HG03135 (cell line): ENCODE results near the gene TMEM203.

ENCODE experiments used
- ATAC-seq: cut with Tn5 transposase; IDR thresholded peaks from one replicate; pipeline ENCODE4 v1.9.1; 2021; ENCODE audit warnings: mild to moderate bottlenecking, moderate library complexity; ENCODE audit not compliant: unreplicated experiment

Gene TMEM203

DNA sequence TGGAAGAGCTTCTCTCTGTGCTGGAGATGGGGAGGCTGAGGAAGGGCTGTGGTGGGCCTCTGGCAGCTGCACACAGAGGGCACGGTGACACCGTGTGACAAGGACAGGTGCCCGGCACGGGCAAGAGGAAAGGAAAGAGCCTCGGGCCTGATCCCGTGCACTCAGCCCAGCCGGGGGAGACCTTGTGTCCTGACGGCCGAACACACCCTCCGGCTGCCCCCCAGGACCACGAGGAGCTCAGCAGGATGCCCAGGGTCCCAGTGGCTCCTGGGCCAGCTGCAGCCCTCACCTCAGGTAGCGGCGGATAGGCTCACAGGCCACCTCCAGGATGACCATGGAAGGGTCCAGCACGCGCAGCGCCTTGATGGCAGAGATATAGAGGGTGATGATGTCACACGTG, 22.6 kb downstream of the TMEM203 start:
- ATAC-seq, result no peak

DNA sequence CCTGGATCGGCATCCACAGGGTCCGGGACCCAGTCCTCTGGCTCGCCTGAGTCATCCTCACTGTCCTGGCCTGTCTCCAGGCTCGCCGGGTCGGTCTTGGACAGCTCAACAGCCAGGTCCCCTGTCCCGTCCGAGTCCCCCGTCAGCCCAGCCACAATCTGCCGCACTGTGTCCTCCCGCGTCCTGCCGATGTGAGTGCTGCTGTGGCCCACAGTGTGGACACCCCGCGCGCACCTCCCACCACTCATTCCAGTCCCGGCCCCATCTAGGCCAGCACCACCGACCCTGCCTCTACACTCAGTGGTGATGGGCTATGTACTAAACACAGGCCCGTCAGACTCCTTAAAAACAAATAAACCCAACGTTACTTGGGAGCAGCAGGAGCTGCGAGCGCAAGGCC, 23.8 kb downstream of the TMEM203 start:
- ATAC-seq, result no peak

DNA sequence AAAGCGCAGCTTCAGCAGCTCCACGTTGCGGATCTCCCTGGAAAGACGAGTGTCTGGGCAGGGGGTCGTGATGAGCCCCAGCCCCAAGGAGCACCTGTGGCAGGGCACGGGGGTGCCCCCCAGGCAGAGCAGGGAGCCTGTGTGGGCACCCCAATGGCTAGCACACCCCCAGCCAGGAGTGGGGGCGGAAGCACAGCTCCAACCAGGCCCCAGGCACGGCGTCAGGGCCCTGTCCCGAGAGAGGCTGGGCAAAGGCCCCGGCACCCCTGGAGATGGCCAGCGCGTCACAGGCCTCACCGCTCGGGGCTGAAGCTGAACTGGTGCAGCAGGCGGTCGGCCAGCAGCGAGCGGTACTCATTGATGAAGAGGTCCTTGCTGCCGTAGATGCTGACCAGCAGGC, 25.0 kb downstream of the TMEM203 start:
- no peak for ATAC-seq

DNA sequence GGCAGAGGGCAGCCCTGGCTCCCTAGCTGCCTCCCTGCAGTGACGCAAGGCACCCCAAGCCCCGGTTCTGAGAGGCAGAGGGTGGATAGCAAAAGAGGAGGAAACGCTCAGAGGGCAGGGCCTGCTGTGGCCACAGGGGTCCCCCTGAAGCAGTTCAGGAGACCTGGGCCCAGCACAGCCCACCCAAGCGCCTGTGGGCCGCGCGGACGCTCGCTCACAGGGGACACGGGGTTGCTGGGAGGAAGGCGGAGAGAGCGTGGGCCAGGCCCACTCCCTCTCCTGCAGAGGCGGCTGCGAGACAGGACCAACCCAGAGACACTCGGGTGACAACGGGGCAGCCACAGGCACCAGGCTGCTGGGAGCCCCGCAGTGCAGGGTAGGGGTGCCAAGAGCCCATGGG, 25.7 kb downstream of the TMEM203 start:
- ATAC-seq, result no peak

DNA sequence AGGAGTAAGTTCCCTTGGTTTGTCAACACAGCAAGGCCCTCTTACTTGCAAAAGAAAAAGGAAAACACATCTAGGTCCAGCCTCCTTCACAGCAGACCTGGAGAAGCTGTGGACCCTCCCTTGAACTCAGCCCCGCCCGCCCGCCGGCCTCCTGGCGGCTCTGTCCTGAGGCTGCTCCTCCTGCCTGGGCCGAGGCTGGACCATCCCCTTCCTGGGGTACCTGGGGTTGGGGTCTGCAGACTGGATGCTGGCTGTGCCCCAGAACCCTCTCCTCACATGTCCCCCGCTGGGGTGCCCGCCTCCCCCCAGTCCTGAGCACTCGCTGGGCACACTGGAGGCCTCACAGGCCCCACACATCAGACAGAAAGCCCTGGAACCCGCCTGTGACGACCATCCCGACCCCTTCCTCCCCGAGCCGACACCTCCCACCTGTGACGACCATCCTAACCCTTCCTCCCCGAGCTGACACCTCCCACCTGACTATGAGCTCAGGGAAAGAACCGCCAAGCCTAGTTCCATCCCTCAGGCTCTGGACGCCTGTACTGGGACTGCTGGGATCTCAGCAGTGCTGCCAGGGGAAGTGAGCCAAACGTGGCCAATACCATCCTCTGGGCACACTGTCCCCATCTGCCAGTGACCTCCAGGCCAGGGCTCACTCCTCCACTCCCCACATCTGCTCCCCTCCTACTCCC, 26.4 kb downstream of the TMEM203 start:
- ATAC-seq, result no peak

DNA sequence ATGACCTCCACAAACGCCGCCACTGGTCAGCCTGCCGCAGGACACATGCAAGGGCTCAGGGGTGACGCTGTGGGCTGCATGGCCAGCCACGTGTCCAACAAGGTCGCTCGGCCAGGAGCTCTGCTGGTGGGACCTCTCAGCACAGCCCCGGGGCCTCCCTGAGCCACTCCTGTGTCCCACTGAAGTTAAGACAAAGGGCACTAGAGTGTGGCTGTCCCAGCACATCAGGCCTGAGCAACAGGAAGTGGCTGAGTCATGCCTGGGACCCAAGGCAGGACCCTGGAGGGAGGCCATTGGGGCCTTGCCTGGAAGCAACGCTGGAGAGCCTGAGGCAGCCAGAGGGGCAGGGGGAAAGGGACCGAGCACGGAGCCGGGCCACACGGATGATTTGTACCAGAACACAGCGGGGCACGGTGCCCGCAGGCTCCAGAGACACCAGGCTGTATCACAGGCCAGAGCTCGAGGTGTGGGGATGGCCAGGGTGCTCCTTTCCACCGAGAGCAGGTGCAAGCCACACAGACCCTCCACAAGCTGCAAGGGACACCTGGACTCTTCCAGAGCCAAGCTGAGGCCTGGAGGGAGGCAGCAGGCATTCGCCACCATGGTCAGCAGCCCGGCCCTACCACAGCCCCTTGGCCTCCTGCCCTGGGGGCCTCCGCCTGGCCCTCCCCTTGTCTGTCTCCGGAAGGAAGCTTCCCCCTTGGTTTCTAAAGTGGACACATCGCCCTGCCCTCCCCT, 27.1 kb downstream of the TMEM203 start:
- ATAC-seq, result no peak

DNA sequence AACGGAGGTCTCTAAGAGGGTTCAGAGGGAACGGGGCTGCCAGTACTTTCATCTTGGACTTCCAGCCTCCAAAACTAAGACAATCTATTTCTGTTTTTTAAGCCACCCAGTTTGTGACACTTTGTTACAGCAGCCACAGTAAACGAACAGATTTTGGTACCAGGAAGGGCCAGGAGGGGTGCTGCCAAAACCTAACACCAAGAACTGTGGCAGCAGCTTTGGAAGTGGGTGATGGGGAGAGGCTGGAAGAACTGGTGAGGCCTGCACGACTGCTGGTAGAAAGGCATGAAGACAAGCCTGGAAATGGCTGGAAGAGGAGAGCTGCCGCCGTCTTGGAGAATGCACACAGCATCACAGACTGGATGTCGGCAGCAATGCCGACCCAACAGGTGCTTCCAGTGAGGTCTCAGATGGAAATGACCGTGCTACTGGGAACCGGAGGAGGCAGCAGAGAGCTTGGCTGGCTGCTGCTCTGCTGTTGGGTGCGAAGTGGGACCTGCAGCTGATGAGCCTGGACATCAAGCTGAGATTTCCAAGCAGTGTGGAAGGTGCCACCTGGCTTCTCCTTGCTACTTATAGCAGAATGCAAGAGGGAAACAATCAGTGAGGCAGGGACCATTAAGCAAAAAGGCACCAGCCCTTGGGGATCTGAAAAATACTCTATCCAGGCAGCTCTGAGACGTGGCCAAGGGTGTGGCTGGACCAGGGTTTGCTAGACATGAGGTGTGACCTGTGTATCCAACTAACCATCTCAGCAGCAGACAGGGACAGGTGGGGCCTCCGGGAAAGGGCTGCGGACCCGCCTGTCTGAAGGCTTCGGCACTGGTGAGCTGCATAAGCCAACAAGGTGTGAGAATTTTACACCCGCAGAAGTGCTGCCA, 28.9 kb downstream of the TMEM203 start:
- no peak for ATAC-seq

DNA sequence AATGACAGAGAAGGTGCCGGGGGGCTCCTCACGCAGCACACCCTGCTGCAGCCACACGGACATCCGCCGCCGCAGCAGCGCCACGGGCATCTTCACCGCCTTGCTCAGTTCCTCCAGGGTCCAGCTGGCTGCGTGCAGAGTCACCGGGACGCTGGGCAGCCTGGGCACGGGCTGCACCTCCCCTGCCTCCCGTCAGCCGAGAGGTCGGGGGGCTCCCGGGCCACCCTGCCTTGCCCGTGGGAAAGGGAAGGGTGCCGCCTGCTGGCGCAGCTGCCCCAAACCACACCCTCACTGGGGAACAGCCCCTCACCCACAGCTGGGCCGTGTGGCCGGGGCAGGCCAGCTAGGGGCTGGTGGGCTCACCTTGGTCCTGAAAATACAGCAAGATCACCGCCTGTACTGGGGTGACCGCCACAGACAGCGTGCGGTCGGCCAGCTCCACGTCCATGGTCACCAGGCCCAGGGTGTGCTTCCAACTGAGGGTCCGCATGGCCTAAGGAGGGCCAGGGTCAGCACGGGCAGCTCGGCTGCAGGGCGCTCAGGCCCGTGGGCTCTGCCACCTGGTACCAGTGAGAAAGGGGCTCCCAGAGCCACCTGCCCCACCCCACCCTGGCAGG, 30.0 kb downstream of the TMEM203 start:
- ATAC-seq, result no peak

DNA sequence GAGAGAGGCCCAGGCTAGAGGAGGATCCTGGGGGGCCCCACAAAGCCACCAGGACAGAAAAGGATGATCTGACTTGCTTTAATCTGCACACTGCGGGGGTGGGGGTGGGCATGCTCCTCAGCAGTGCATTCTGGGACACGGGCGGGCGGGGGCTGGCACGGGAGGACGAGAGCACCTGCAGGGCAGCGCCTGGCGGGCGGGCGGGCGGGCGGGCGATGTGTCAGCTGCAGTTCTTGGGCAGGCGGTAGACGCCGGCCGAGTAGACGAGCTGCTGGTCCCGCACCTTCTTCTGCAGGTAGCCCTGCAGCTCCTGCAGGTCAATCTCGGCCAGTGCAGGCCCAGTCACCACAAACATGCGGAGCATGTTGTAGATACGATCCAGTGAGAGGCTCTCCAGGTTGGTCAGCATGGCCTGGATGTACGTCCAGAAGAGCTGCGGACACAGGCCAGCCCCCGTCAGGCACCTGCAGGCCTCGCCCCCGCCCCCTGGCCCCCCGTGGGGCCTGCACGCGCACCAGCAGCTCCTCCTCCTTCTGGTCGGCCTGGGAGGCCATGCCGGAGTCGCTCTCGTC, 30.6 kb downstream of the TMEM203 start:
- ATAC-seq, result no peak

DNA sequence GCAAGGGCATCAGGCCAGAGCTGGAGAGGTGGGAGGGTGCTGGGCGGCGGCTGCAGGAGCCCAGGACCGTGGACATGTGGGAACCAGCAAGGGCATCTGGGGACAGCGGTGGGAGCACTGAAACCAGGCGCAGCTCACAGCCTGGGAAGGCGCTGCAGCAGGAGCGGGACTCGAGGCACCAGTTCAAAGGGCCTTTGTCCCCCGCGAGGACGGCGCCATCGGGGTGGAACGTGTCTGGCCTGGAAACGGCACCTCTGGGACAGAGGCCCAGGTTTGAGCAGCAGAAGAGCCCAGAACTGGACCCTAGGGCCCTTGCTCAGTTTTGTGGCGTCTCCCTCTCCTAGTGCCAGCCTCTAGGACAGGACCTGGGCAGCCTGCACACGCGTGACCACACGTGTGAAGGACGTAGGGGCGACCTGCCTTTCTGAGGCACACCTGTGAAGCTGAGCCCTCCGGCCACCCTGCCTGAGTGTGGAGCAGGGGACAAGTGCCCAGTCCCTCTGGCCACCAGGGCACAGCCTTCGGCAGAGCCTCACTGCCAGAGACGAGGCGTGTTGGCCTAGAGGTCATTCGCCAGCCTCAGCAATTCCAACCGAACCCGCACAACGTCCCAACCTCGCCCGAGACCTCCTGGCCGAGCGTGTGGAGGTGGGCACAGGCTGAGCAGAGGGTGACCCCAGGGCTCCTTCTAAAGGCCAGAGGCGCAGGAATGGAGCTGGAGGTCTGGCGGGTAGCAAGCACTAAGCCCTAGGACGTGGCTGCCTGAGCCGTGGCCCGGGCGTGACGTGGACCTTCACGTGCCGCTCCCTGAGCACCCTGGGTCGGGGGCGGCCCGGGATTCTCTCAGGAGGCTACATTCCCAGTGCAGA, 31.4 kb downstream of the TMEM203 start:
- ATAC-seq, result no peak

DNA sequence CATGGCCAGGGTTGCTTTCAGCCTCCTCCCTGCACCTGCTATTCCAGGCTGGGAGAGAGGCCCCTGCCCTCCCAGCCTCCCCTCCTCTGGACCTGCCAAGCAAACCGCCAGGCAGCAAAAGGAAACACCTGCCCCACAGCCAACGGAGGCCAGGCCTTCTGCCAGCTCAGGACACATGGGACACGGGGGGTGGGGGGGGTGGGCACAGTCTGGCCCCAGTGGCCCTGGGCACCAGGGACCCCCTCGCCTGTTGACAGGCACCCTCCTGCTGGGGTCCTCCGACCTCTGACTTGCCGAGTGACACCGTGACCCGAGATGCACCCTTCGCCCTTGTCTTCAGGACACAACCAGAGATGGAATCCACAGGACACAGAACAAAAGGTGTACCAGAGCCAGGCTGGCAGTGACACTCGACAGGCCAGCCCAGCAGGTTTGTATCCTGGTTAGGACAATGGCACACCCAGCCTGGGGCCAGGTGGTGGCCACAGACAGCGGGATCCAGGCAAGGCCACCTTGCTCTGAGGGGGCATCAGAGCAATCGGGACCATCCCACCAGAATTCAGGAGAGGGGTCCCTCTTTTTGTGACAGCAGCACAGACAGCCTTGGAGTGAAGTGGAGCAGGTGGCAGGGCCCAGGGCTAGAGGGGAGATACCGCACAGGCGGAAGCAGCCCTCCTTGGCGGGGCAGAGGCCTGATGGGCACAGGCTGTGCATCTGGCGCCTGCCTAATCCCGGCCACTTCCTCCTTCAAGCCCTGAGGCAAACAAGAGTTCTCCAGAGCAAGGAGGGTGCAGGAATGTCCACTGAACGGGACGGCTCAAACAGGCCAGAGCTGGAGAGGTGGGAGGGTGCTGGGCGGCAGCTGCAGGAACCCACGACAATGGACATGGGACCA, 32.3 kb downstream of the TMEM203 start:
- ATAC-seq, result no peak

DNA sequence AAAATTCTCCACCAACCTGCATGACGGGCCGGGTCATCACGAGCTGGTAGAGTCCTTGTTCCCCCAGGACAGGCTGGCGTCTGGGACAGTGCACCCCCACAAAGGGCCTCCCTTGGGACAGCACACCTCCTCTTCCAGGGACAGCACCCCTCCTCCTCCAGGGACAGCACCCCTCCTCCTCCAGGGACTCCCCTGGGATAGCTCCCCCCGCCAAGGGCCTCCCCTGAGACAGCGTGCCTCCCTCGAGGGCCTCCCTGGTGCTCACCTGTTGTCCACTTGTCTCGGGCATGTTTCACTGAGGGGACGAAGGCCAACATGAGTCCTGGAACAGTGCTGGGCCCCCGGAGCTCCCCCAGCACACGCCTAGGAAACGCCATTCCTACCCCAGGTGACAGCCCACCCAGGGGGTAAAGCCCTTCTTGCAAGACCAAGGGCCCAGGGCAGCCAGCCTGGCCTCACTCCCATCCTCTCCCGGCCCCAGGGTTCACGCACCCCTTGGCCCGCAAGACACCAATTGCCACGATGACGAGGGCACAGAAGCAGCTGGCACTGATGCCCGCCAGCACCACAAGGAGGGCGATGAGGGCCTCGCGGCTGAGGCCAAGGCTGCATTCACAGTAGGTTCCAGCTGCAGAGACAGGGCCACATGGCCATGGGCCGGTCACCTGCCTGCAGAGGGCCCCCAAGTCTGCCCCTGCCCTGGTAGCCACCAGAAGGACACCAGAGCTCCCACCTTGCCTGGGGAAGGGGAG, 34.1 kb downstream of the TMEM203 start:
- no peak for ATAC-seq

DNA sequence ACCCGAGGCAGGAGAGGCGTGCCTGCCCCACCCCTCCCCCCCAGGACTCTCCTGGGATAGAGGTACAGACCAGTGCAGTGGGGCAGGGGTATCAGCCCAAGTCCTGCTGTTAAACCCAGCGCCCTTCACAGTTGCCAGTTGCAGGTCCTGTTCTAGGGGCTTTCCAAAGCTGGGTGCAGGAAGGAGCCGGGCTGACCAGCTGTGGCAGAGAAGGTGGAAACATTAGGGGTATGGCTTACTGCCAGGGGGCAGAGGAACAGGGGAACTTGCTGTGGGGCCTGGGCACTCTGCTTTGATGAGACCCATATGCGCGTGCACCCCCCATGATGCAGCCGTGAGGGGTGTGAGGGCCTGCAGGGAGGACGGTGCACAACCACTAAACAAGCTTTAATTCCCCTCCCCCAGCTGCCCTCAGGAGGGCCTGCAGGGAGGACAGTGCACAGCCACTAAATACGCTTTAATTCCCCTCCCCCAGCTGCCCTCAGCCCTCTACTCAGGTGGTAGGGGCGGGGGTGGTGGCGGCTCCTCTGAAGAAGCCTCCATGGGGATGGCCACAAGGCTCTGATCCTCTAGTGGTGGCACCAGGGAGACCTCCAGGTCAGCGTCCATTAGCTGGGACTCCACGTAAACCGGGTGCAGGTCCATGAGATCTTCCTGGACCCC, 34.8 kb downstream of the TMEM203 start:
- ATAC-seq, result no peak

DNA sequence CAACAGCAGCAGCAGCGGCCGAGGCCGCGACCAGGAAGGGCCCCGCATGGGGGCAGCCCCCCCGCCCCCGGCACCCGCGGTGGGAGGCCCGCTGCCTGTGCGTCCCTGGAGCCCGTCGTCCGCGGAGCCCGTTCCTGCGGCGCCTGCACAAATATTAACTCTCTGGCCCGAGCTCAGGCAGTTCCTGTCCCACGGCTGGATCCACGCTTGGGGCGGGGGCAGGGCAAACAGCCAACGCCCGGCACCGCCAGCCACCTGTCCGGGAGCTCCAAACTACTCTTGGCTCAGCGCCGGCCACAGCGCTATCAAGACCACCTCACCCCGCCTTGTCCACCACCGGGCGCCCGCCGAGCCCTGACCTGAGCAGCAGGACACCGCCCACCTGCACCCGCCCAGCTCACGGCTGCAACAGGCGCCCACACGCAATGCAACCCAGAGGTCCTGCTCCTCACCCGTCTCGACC, 35.5 kb downstream of the TMEM203 start, which contains the start of gene LRRC26:
LRRC26 (minus strand) TSS at position 156 of the 463 bp plus-strand sequence; CDS start at position 48, 108 bp downstream.
- no peak for ATAC-seq

DNA sequence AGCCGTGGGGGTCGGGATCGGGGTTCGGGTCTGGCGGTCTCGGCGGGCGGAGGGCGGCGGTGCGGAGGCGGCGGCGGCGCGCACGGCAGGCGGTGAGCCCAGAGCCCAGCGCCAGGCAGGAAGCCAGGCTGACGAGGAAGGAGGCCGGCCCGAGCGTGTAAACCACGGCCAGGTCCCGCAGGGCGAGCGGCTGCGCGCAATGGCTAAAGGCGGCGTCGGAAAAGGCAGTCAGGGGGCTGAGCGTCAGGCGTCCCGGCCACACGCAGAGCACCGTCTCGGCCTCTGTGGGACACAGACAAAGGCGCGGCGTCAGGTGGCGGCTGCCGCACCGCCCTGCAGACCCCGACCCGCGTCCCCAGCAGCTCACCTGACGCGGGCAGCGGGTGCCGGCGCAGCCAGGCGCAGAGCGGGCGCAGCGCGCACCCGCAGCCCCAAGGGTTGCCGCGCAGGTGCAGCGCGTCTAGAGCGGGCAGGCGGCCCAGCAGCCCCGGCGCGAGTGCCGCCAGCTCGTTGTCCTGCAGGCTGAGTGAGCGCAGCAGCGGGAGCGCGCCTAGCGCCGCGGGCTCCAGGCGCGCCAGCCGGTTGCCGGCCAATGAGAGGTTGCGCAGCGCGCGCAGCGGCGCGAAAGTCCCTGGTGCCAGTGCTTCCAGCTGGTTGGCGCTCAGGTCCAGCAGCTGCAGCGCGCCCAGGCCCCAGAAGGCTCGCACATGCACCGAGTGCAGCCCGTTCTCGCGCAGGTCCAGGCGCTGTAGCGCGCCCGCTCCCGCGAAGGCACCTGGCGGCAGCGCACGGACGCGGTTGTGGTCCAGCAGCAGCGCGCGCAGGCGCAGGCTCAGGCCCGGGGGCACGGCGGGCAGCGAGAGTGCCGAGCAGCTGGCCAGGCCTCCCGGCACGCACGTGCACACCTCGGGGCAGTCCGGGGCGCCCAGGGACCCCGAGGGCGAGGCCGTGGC, 36.3 kb downstream of the TMEM203 start:
- ATAC-seq, result no peak

DNA sequence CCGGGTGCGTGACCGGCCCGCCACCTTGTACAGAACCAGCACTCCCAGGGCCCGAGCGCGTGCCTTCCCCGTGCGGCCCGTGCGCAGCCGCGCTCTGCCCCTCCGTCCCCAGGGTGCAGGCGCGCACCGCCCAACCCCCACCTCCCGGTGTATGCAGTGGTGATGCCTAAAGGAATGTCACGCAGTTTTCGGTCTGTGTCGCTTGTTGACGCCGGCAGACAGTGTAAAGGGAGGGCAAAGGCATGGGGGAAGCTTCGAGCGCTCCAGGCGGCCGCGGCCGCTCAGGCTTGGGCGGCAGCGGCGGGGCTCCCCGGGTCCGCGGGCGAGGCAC, 36.9 kb downstream of the TMEM203 start:
- no peak for ATAC-seq
